ENCODE data around the gene KCNT1.

GRCh38 chr9:135762921-135763320 lies 60.9 kb downstream of the KCNT1 start:
- TF ChIP-seq CTCF (IDR thresholded peaks at IDR 0.05) (no peak), POLR2A (IDR thresholded peaks at IDR 0.05) (no peak)

Data from breast epithelium (tissue), 3 donors.